LNCAP (cell line): Measurements from ENCODE around the gene PPP1R1B.

ENCODE experiments used
- CTCF ChIP-seq: fragments of 450-650 bp; IDR thresholded peaks from 2 replicates; pipeline ENCODE4 v1.5.1; 2017; ENCODE audit warnings: mild to moderate bottlenecking

Gene PPP1R1B

GRCh38 chr17:39602533-39603303 lies 24.0 kb upstream of the PPP1R1B start:
- no peak for TF ChIP-seq CTCF

- TF ChIP-seq CTCF, result no peak
Measured at GRCh38 chr17:39603304-39604016, 23.3 kb upstream of the PPP1R1B start.

GRCh38 chr17:39604911-39605491 lies 21.8 kb upstream of the PPP1R1B start:
- no peak for TF ChIP-seq CTCF

GRCh38 chr17:39605492-39606433 lies 21.0 kb upstream of the PPP1R1B start:
- TF ChIP-seq CTCF, result no peak

GRCh38 chr17:39606434-39607056 lies 20.2 kb upstream of the PPP1R1B start:
- no peak for TF ChIP-seq CTCF

GRCh38 chr17:39607057-39607850 lies 19.5 kb upstream of the PPP1R1B start:
- no peak for TF ChIP-seq CTCF
